ENCODE results near the gene PRPF38A.

PRPF38A gene

GRCh38 chr1:52432807-52433206 lies 28.4 kb downstream of the PRPF38A start:
- Histone ChIP-seq H3K9ac (ENCODE audit: low read depth, low read length) (no peak overlapping the region), H3K9me3 (replicated peaks; ENCODE audit: low read length) (no peaks in the 10 kb centered on the region), H3K36me3 (ENCODE audit: insufficient read depth, low read length) (peaks cover 26% of the 10 kb centered on the region), H3K4me3 (ENCODE audit: low read length) (no peak overlapping the region), H3K27me3 (ENCODE audit: control insufficient read depth, insufficient read depth, low read length) (no peaks in the 10 kb centered on the region), H3K4me2 (ENCODE audit: low read length) (no peak overlapping the region), H3K4me1 (ENCODE audit: control insufficient read depth, insufficient read depth, low read length) (no peaks in the 10 kb centered on the region)

DNA sequence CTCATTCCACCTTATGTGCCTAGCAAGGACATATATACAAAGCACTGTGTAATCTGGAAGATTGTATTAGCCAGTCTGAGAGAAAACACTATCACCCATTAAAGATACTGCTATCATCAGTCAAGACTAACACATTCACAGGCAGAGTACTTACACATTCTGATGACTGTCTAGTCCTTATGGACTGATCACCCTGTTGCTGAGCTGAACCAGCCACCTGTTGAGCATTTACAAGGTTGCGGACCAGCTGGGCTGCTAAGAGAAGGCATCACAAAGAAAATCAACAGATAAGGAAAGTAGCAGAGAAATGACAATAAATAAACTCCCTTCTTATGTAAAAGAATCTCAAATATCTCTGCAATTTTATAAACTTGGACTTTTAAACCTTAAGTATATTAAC lies 30.8 kb downstream of the PRPF38A start:
- Histone ChIP-seq H3K36me3 (ENCODE audit: insufficient read depth, low read length) (peaks cover 26% of the 10 kb centered on the region), H3K27me3 (ENCODE audit: control insufficient read depth, insufficient read depth, low read length) (no peaks in the 10 kb centered on the region), H3K9ac (ENCODE audit: low read depth, low read length) (no peak overlapping the region), H3K4me1 (ENCODE audit: control insufficient read depth, insufficient read depth, low read length) (no peaks in the 10 kb centered on the region), H3K9me3 (replicated peaks; ENCODE audit: low read length) (no peaks in the 10 kb centered on the region), H3K4me3 (ENCODE audit: low read length) (no peak overlapping the region), H3K4me2 (ENCODE audit: low read length) (no peak overlapping the region)

GRCh38 chr1:52435650-52436049 lies 31.2 kb downstream of the PRPF38A start:
- H3K36me3 ChIP-seq (ENCODE audit: insufficient read depth, low read length), result peaks cover 23% of the 10 kb centered on the region
- H3K4me3 ChIP-seq (ENCODE audit: low read length), result no peak overlapping the region
- no peaks in the 10 kb centered on the region for H3K9me3 ChIP-seq (replicated peaks; ENCODE audit: low read length)
- no peak overlapping the region for H3K4me2 ChIP-seq (ENCODE audit: low read length)
- H3K9ac ChIP-seq (ENCODE audit: low read depth, low read length), result no peak overlapping the region
- no peaks in the 10 kb centered on the region for H3K27me3 ChIP-seq (ENCODE audit: control insufficient read depth, insufficient read depth, low read length)
- no peaks in the 10 kb centered on the region for H3K4me1 ChIP-seq (ENCODE audit: control insufficient read depth, insufficient read depth, low read length)

- Histone ChIP-seq H3K9ac (ENCODE audit: low read depth, low read length) (no peak overlapping the region), H3K27me3 (ENCODE audit: control insufficient read depth, insufficient read depth, low read length) (no peaks in the 10 kb centered on the region), H3K4me3 (ENCODE audit: low read length) (no peak overlapping the region), H3K4me1 (ENCODE audit: control insufficient read depth, insufficient read depth, low read length) (no peaks in the 10 kb centered on the region), H3K4me2 (ENCODE audit: low read length) (no peak overlapping the region), H3K9me3 (replicated peaks; ENCODE audit: low read length) (no peaks in the 10 kb centered on the region), H3K36me3 (ENCODE audit: insufficient read depth, low read length) (peaks cover 21% of the 10 kb centered on the region)
Observed at GRCh38 chr1:52436817-52437216, 32.4 kb downstream of the PRPF38A start.

DNA sequence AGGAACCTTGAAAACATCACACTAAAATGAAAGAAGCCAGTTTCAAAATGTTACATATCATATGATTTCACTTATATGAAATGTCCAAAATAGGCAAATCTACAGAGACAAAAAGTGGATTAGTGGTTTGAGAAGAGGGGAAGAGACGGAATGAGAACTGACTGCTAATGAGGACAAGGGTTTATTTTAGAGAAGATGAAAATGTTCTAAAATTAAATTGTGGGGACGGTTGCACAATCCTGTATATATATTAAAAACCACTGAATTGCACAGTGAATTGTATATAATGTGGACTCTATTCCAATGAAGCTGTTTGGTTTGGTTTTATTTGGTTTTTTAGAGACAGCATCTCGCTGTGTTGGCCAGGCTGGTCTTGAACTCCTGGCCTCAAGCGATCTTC lies 35.6 kb downstream of the PRPF38A start:
- Histone ChIP-seq H3K27me3 (ENCODE audit: control insufficient read depth, insufficient read depth, low read length) (no peaks in the 10 kb centered on the region), H3K4me3 (ENCODE audit: low read length) (no peak overlapping the region), H3K4me1 (ENCODE audit: control insufficient read depth, insufficient read depth, low read length) (no peaks in the 10 kb centered on the region), H3K9me3 (replicated peaks; ENCODE audit: low read length) (no peaks in the 10 kb centered on the region), H3K36me3 (ENCODE audit: insufficient read depth, low read length) (peaks cover 12% of the 10 kb centered on the region), H3K9ac (ENCODE audit: low read depth, low read length) (no peak overlapping the region), H3K4me2 (ENCODE audit: low read length) (no peak overlapping the region)

- H3K4me1 ChIP-seq (ENCODE audit: control insufficient read depth, insufficient read depth, low read length), result no peaks in the 10 kb centered on the region
- H3K4me3 ChIP-seq (ENCODE audit: low read length), result no peak overlapping the region
- no peak overlapping the region for H3K9ac ChIP-seq (ENCODE audit: low read depth, low read length)
- H3K27me3 ChIP-seq (ENCODE audit: control insufficient read depth, insufficient read depth, low read length), result no peaks in the 10 kb centered on the region
- H3K9me3 ChIP-seq (replicated peaks; ENCODE audit: low read length), result no peaks in the 10 kb centered on the region
- H3K4me2 ChIP-seq (ENCODE audit: low read length), result no peak overlapping the region
- H3K36me3 ChIP-seq (ENCODE audit: insufficient read depth, low read length), result peaks cover 25% of the 10 kb centered on the region
Observed at GRCh38 chr1:52444463-52444862, 40.1 kb downstream of the PRPF38A start.

DNA sequence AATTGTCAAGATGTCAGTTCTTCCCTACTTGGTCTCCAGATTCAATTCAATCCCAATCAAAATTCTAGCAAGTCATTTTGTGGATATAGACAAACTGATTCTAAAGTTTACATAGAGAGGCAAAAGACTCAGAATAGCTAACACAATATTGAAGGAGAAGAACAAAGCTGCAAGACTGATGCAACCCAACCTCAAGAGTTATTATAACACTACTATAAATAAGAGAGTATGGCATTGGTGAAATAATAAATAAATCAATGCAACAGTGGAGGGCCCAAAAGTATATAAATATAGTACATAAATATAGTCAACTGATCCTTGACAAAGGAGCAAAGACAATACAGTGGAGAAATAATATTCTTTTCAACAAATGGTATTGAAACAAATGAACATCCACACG lies 49.7 kb downstream of the PRPF38A start:
- Histone ChIP-seq H3K9ac (ENCODE audit: low read depth, low read length) (no peak overlapping the region), H3K4me2 (ENCODE audit: low read length) (no peak overlapping the region)

DNA sequence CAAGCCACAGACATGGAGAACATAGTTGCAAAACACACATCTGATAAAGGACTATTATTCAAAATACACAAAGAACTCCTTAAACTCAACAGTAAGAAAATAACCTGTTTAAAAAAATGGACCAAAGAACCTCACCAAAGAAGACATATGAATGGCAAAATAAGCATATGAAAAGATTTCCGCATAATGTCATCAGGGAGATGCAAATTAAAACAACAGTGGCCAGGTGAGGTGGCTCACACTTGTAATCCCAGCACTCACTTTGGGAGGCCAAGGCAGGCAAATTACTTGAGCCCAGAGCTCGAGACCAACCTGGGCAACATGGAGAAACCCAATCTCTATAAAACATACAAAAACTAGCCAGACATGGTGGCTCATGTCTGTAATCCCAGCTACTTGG lies 50.4 kb downstream of the PRPF38A start:
- H3K36me3 ChIP-seq (ENCODE audit: insufficient read depth, low read length), result peaks cover 6% of the 10 kb centered on the region
- H3K9me3 ChIP-seq (replicated peaks; ENCODE audit: low read length), result no peaks in the 10 kb centered on the region
- H3K4me2 ChIP-seq (ENCODE audit: low read length), result no peak overlapping the region
- H3K9ac ChIP-seq (ENCODE audit: low read depth, low read length), result no peak overlapping the region
- H3K4me1 ChIP-seq (ENCODE audit: control insufficient read depth, insufficient read depth, low read length), result no peaks in the 10 kb centered on the region
- H3K27me3 ChIP-seq (ENCODE audit: control insufficient read depth, insufficient read depth, low read length), result no peaks in the 10 kb centered on the region
- H3K4me3 ChIP-seq (ENCODE audit: low read length), result no peak overlapping the region

More for the DNA sequence above, 49.7 kb downstream of the PRPF38A start:
- no peaks in the 10 kb centered on the region for H3K9me3 ChIP-seq (replicated peaks; ENCODE audit: low read length)
- peaks cover 6% of the 10 kb centered on the region for H3K36me3 ChIP-seq (ENCODE audit: insufficient read depth, low read length)
- no peaks in the 10 kb centered on the region for H3K4me1 ChIP-seq (ENCODE audit: control insufficient read depth, insufficient read depth, low read length)
- no peak overlapping the region for H3K4me3 ChIP-seq (ENCODE audit: low read length)
- H3K27me3 ChIP-seq (ENCODE audit: control insufficient read depth, insufficient read depth, low read length), result no peaks in the 10 kb centered on the region

- Histone ChIP-seq H3K4me3 (ENCODE audit: low read length) (no peak overlapping the region), H3K9ac (ENCODE audit: low read depth, low read length) (no peak overlapping the region), H3K4me1 (ENCODE audit: control insufficient read depth, insufficient read depth, low read length) (no peaks in the 10 kb centered on the region), H3K36me3 (ENCODE audit: insufficient read depth, low read length) (peaks cover 6% of the 10 kb centered on the region), H3K27me3 (ENCODE audit: control insufficient read depth, insufficient read depth, low read length) (no peaks in the 10 kb centered on the region), H3K9me3 (replicated peaks; ENCODE audit: low read length) (no peaks in the 10 kb centered on the region), H3K4me2 (ENCODE audit: low read length) (no peak overlapping the region)
Observed at GRCh38 chr1:52455686-52456085, 51.3 kb downstream of the PRPF38A start.

DNA sequence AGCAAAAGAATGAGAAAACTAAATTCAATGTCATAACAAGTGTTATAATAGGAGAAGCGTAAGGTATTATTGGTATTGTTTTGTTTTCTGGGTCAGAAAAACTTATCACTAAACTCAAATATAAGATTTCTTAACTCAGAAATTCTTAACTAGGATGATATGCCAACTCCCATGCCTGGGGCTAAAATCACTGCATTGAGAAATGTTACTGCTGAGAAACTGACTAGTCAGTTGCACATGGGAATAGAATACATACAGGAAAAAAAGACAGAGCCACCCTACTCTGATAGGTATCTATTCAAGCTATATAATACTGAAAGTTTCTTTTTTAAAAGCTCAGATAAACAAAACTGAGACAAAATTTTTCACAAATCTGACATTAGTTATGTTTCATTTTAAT lies 56.3 kb downstream of the PRPF38A start:
- H3K36me3 ChIP-seq (ENCODE audit: insufficient read depth, low read length), result peaks cover 8% of the 10 kb centered on the region
- no peak overlapping the region for H3K9ac ChIP-seq (ENCODE audit: low read depth, low read length)
- H3K4me3 ChIP-seq (ENCODE audit: low read length), result no peak overlapping the region
- no peak overlapping the region for H3K4me2 ChIP-seq (ENCODE audit: low read length)
- no peaks in the 10 kb centered on the region for H3K4me1 ChIP-seq (ENCODE audit: control insufficient read depth, insufficient read depth, low read length)
- H3K27me3 ChIP-seq (ENCODE audit: control insufficient read depth, insufficient read depth, low read length), result no peaks in the 10 kb centered on the region
- H3K9me3 ChIP-seq (replicated peaks; ENCODE audit: low read length), result no peaks in the 10 kb centered on the region

GRCh38 chr1:52461821-52462220 lies 57.4 kb downstream of the PRPF38A start:
- no peak overlapping the region for H3K4me2 ChIP-seq (ENCODE audit: low read length)
- no peaks in the 10 kb centered on the region for H3K4me1 ChIP-seq (ENCODE audit: control insufficient read depth, insufficient read depth, low read length)
- no peaks in the 10 kb centered on the region for H3K9me3 ChIP-seq (replicated peaks; ENCODE audit: low read length)
- H3K9ac ChIP-seq (ENCODE audit: low read depth, low read length), result no peak overlapping the region
- peaks cover 7% of the 10 kb centered on the region for H3K36me3 ChIP-seq (ENCODE audit: insufficient read depth, low read length)
- H3K27me3 ChIP-seq (ENCODE audit: control insufficient read depth, insufficient read depth, low read length), result no peaks in the 10 kb centered on the region
- no peak overlapping the region for H3K4me3 ChIP-seq (ENCODE audit: low read length)

DNA sequence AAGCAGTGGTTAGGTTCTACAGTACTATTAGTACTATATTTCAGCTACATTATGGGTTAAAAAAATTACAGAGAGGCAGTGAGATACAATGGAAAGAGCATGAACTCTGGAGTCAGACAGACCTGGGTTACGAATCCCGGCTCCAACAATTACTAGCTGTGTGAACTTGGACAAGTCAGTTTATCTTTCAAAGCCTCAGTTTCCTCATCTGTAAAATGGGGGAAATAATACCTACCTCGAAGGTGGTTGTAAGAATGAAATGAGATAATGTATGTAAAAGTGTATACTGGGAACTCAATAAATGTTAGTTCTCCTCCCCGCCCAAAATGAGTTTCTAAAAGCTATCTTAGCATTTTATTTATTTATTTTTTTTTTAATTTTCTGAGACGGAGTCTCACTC lies 59.5 kb downstream of the PRPF38A start:
- no peak overlapping the region for H3K4me2 ChIP-seq (ENCODE audit: low read length)
- no peaks in the 10 kb centered on the region for H3K27me3 ChIP-seq (ENCODE audit: control insufficient read depth, insufficient read depth, low read length)
- H3K9ac ChIP-seq (ENCODE audit: low read depth, low read length), result no peak overlapping the region
- H3K9me3 ChIP-seq (replicated peaks; ENCODE audit: low read length), result no peaks in the 10 kb centered on the region
- peaks cover 5% of the 10 kb centered on the region for H3K36me3 ChIP-seq (ENCODE audit: insufficient read depth, low read length)
- H3K4me3 ChIP-seq (ENCODE audit: low read length), result no peak overlapping the region
- H3K4me1 ChIP-seq (ENCODE audit: control insufficient read depth, insufficient read depth, low read length), result no peaks in the 10 kb centered on the region
